Heart left ventricle (tissue), 16 donors: Measurements from ENCODE around the gene DMD. TPM values are rescaled to one million over a fixed set of nuclear protein-coding genes. Genes with fewer than 3 reads are reported as not detected.

Source experiments
- ATAC-seq, 4 donors: fragments of 200-7000 bp; cut with Tn5 transposase; one replicate each; pipeline ENCODE4 v1.9.1; 2020 to 2022; ENCODE audit warnings: moderate library complexity in 4 of 4, mild to moderate bottlenecking in 3 of 4, moderate number of reproducible peaks in 1 of 4
- DNase-seq, 5 donors: peaks; one replicate each; pipeline ENCODE4 v3.0.0-alpha.2; 2020
- H3K27ac ChIP-seq, 12 donors: fragments of 200-600 bp; sonication (generic) in 4 of 12; one replicate each; pipeline versions ENCODE4 v1.5.0 to v1.8.0; 2016 to 2022; ENCODE audit warnings: mild to moderate bottlenecking in 2 of 12
- H3K27me3 ChIP-seq, 9 donors: fragments of 200-600 bp; sonication (generic) in 2 of 9; one replicate each; pipeline versions ENCODE4 v1.5.1 to v1.8.0; 2016 to 2022; ENCODE audit warnings: mild to moderate bottlenecking in 3 of 9
- H3K36me3 ChIP-seq, 9 donors: fragments of 200-600 bp; sonication (generic) in 2 of 9; one replicate each; pipeline versions ENCODE4 v1.5.0 to v1.8.0; 2018 to 2022; ENCODE audit warnings: mild to moderate bottlenecking in 2 of 9
- H3K4me1 ChIP-seq, 12 donors: fragments of 200-600 bp; sonication (generic) in 4 of 12; one replicate each; pipeline versions ENCODE4 v1.5.0 to v1.8.0; 2016 to 2022; ENCODE audit warnings: mild to moderate bottlenecking in 3 of 12
- H3K4me3 ChIP-seq, 12 donors: fragments of 200-600 bp; sonication (generic) in 4 of 12; one replicate each; pipeline versions ENCODE4 v1.5.0 to v1.8.0; 2017 to 2022; ENCODE audit warnings: mild to moderate bottlenecking in 9 of 12, moderate library complexity in 4 of 12
- H3K9me3 ChIP-seq, 12 donors: fragments of 200-600 bp; sonication (generic) in 4 of 12; one replicate each; pipeline versions ENCODE4 v1.5.0 to v1.8.0; 2016 to 2022; ENCODE audit warnings: mild to moderate bottlenecking in 1 of 12
- POLR2A ChIP-seq, 2 donors: fragments of 450-650 bp; IDR thresholded peaks; one replicate each; pipeline ENCODE4 v1.6.1; 2017; ENCODE audit warnings: antibody characterized with exemption in 2 of 2, mild to moderate bottlenecking in 2 of 2, moderate library complexity in 2 of 2
- WGBS, 4 donors: extraction: QIAGEN DNeasy Blood & Tissue Kit in 2 of 4; methylation state at CpG; one replicate each; pipeline versions ENCODE4 v1.1.5 to v1.1.7; 2013 to 2018; 5-methylcytosine and 5-hydroxymethylcytosine counted together
- intact Hi-C, 10 donors: fragments of 100-400 bp; cut with DNase I; formaldehyde crosslinking; loops; one replicate each; pipeline versions ENCODE4 v1.11.1 to v1.14.2; 2022
- polyA plus RNA-seq, 2 donors: library from polyadenylated mRNA; stranded (reverse); fragments of 200-250 nt; gene quantifications; one replicate each; pipeline ENCODE4 v1.2.3, GENCODE V29; 2013
- total RNA-seq, 9 donors: library from RNA; depleted of rRNA in 2 of 9; stranded (reverse); fragments of >200 nt in 2 of 9; fragmentation: NEBNext Ultra II Directional in 3 of 9; extraction: Animal tissue kit (Norgen Biotek cat#: 25700) in 3 of 9; gene quantifications; one replicate each; pipeline versions ENCODE4 v1.1.0 to v1.2.4, GENCODE V29; 2016 to 2023
- TF ChIP-seq, protein P1 (sequence below), 12 donors: fragments of 200-600 bp; sonication (generic) in 4 of 12; IDR thresholded peaks; one replicate each; pipeline versions ENCODE4 v1.5.0 to v1.8.0; 2018 to 2022; ENCODE audit warnings: antibody characterized with exemption in 12 of 12, mild to moderate bottlenecking in 5 of 12
- donor health status: ischemic (EF 13 %, LVEDD 7.1; RV severe dilation, severe dysfunction).
- donor health status: healthy with polysubstance abuse.
- donor health status: DM: no; HTN: yes; CAD: no.
- donor health status: DM: no; HTN: no; CAD: no.
- donor health status: ischemic (EF 25% LVEDD 6.9; RV normal size, moderate dysfunction).
- donor health status: ischemic (EF 25% LVEDD 5.7; RV mildly dilated, moderate dysfunction).
- donor health status: healthy.
- donor health status: DM: yes; HTN: yes; CAD: no.
- donor health status: ischemic (EF 35%, LVEDD 5.7; RV mildly dilated, moderate dysfunction).
- donor health status: nonischemic (EF 11% LVEDD 7.7; RV severe dilation, severe dysfunction).
- donor health status: DM: yes; HTN: yes; CAD: no.
- donor health status: PGD.
- donor health status: ischemic (EF 29% LVEDD 5.4; RV normal size, mild dysfunction).
- donor health status: nonischemic (EF 23%, LVEDD 6.1; RV moderate dilation, normal function).

DMD gene
- total and polyA plus RNA-seq, 11 donors, result 34.7 to 236 (median 162) TPM

- WGBS, 4 donors, result 70 to 96% (median 84%) methylated on average over 4 of the region's 4 CpGs
- H3K9me3 ChIP-seq, result no peaks in the 10 kb centered on the region
- ATAC-seq, result no peak
- peaks cover 0 to 46% (median 0%) of the 10 kb centered on the region in 9 donors for H3K36me3 ChIP-seq
- no peak for DNase-seq
- H3K4me3 ChIP-seq, result no peak overlapping the region
- peaks cover 0 to 3% (median 0%) of the 10 kb centered on the region in 12 donors for H3K4me1 ChIP-seq
- peaks cover 0 to 3% (median 0%) of the 10 kb centered on the region in 9 donors for H3K27me3 ChIP-seq
- H3K27ac ChIP-seq, result no peak overlapping the region
- TF ChIP-seq POLR2A (IDR thresholded peaks at IDR 0.05), result no peak
- TF ChIP-seq, protein P1, sequence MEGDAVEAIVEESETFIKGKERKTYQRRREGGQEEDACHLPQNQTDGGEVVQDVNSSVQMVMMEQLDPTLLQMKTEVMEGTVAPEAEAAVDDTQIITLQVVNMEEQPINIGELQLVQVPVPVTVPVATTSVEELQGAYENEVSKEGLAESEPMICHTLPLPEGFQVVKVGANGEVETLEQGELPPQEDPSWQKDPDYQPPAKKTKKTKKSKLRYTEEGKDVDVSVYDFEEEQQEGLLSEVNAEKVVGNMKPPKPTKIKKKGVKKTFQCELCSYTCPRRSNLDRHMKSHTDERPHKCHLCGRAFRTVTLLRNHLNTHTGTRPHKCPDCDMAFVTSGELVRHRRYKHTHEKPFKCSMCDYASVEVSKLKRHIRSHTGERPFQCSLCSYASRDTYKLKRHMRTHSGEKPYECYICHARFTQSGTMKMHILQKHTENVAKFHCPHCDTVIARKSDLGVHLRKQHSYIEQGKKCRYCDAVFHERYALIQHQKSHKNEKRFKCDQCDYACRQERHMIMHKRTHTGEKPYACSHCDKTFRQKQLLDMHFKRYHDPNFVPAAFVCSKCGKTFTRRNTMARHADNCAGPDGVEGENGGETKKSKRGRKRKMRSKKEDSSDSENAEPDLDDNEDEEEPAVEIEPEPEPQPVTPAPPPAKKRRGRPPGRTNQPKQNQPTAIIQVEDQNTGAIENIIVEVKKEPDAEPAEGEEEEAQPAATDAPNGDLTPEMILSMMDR (IDR thresholded peaks at IDR 0.05), result no peak
- intact Hi-C loops, result no loop called here
These were observed 2032.1 kb downstream of the DMD start for GRCh38 chrX:31179203-31179602.

DNA sequence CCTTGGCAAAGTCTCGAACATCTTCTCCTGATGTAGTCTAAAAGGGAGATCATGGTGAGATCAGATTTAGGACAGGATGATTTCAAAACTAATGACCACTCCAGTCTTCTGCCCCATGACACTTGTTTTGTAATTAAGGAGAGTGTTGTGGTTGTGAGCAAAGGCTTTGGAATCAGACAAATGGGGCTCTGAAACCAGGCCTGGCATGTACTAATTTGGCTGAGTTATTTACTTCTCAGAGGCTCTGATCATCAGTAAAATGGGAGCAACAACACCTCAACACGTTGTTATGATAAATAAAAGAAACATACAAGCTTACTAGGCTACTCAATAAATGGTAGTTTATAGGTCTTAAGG is 2032.6 kb downstream of the DMD start:
- no peak for TF ChIP-seq POLR2A (IDR thresholded peaks at IDR 0.05)
- TF ChIP-seq, protein P1 (IDR thresholded peaks at IDR 0.05), result no peak
- no peak for ATAC-seq
- Histone ChIP-seq H3K27ac (no peak overlapping the region), H3K36me3 (peaks cover 0 to 47% (median 0%) of the 10 kb centered on the region in 9 donors), H3K4me1 (peaks cover 0 to 3% (median 0%) of the 10 kb centered on the region in 12 donors), H3K27me3 (peaks cover 0 to 3% (median 0%) of the 10 kb centered on the region in 9 donors), H3K4me3 (no peak overlapping the region), H3K9me3 (no peaks in the 10 kb centered on the region)
- no peak for DNase-seq
- intact Hi-C loops, result no loop called here
- 70 to 94% (median 84%) methylated on average over 2 of the region's 2 CpGs for WGBS, 4 donors

DNA sequence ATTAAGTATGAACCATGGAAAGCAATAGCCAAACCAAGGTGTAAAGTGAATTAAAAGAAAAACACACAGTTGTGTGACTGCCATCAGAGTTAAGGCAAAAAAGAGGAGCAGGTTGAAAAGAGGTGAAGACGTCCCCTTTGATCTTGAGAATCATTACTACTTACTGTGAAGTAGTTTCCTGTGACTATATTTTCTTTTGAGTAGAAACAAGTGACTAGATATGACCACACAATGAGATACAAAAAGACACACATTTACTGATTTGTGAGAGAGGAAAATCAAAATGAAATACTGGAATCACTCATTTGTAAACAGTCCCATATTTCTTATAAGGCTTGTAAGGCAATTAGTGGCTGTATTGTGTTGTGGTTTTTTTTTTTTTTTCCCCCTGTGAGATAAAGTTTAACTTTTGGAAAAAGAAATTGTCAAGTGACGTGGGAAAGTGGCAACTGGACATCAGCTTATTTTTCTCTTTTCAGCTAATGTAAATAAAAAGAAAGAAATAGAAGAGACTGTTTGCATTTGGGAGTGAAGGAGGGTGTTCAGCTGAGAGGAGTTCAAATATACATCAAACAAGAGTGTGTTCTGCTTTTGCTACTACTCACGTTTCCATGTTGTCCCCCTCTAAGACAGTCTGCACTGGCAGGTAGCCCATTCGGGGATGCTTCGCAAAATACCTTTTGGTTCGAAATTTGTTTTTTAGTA is 2033.1 kb downstream of the DMD start:
- no peak for DNase-seq
- H3K27me3 ChIP-seq, result peaks cover 0 to 3% (median 0%) of the 10 kb centered on the region in 9 donors
- H3K4me1 ChIP-seq, result peaks cover 0 to 3% (median 0%) of the 10 kb centered on the region in 12 donors
- ATAC-seq, result no peak
- WGBS, 4 donors, result 75 to 91% (median 84%) methylated on average over 6 of the region's 6 CpGs
- H3K9me3 ChIP-seq, result no peaks in the 10 kb centered on the region
- H3K4me3 ChIP-seq, result no peak overlapping the region
- TF ChIP-seq, protein P1 (IDR thresholded peaks at IDR 0.05), result no peak
- no peak for TF ChIP-seq POLR2A (IDR thresholded peaks at IDR 0.05)
- no peak overlapping the region for H3K27ac ChIP-seq
- intact Hi-C loops, result no loop called here
- H3K36me3 ChIP-seq, result peaks cover 0 to 48% (median 0%) of the 10 kb centered on the region in 9 donors

DNA sequence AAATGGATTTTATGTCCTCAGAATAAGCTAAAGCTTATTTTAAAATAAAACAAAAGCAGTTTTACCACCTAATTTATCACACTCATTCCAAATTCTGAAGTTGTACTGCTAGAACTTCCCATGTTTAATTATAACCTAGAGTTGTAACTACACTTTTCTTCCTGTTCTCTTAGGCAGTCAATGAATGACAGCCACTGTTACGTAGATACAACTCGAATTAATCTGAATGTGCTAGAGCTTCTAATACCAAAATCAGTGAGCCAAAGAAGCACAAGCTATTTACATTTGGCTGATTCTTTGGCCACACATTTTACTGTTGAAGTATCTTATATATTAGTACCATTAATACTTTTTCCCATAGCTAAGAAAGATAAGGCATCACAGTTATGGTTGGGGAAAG is 2040.6 kb downstream of the DMD start:
- no peaks in the 10 kb centered on the region for H3K4me1 ChIP-seq
- no peaks in the 10 kb centered on the region for H3K9me3 ChIP-seq
- H3K27ac ChIP-seq, result no peak overlapping the region
- ATAC-seq (no peak), DNase-seq (no peak)
- H3K36me3 ChIP-seq, result peaks cover 0 to 42% (median 0%) of the 10 kb centered on the region in 9 donors
- TF ChIP-seq, protein P1 (IDR thresholded peaks at IDR 0.05), result no peak
- TF ChIP-seq POLR2A (IDR thresholded peaks at IDR 0.05), result no peak
- no peak overlapping the region for H3K4me3 ChIP-seq
- H3K27me3 ChIP-seq, result peaks cover 0 to 3% (median 0%) of the 10 kb centered on the region in 9 donors
- intact Hi-C loops, result no loop called here
- 79 to 89% (median 87%) methylated on average over 2 of the region's 2 CpGs for WGBS, 4 donors
